Peyer's patch (tissue), 4 donors: ENCODE results near the gene HNRNPM. TPM values are rescaled to one million over a fixed set of nuclear protein-coding genes. Genes with fewer than 3 reads are reported as not detected.
A peak's percentile ranks its signal among the peaks of the same experiment; 100 is the strongest.
"Not testable (repeated sequence)": the region's sequence is repeated elsewhere in the genome, so short reads cannot be mapped to it uniquely, and the experiment has no call there.

ENCODE experiments used
- DNase-seq, 3 donors: peaks; one replicate each; pipeline ENCODE4 v3.0.0-alpha.2; 2017 to 2019
- H3K27ac ChIP-seq, 4 donors: fragments of 200-600 bp; sonication (generic); one replicate each; pipeline ENCODE4 v1.5.1; 2016 to 2019
- H3K27me3 ChIP-seq, 2 donors: fragments of 200-600 bp; sonication (generic); one replicate each; pipeline ENCODE4 v1.5.1; 2019
- H3K36me3 ChIP-seq, 3 donors: fragments of 200-600 bp; sonication (generic); one replicate each; pipeline ENCODE4 v1.5.1; 2016 to 2019
- H3K4me1 ChIP-seq, 4 donors: fragments of 200-600 bp; sonication (generic); one replicate each; pipeline ENCODE4 v1.5.1; 2016 to 2019
- H3K4me3 ChIP-seq, 4 donors: fragments of 200-600 bp; sonication (generic); 1 replicate in 3 of 4; 2 replicates in 1 of 4; pipeline ENCODE4 v1.5.1; 2016 to 2019; ENCODE audit warnings: mild to moderate bottlenecking in 1 of 4
- H3K9me3 ChIP-seq, 4 donors: fragments of 200-600 bp; sonication (generic); one replicate each; pipeline ENCODE4 v1.5.1; 2016 to 2019; ENCODE audit warnings: mild to moderate bottlenecking in 1 of 4
- POLR2A ChIP-seq, 2 donors: fragments of 450-650 bp; IDR thresholded peaks; one replicate each; pipeline ENCODE4 v1.5.1; 2017; ENCODE audit warnings: antibody characterized with exemption in 2 of 2, mild to moderate bottlenecking in 2 of 2, moderate library complexity in 2 of 2
- total RNA-seq, 4 donors: library from RNA; depleted of rRNA; stranded (reverse); fragments of >200 nt; gene quantifications; one replicate each; pipeline ENCODE4 v1.1.0, GENCODE V29; 2016
- TF ChIP-seq, protein P1 (sequence below), 6 experiments: fragments of 450-650 bp in 4 of 6; fragments of 200-600 bp in 2 of 6; sonication (generic) in 1 of 6; IDR thresholded peaks; one replicate each; pipeline ENCODE4 v1.5.1; 2017 to 2019; ENCODE audit warnings: antibody characterized with exemption in 6 of 6, mild to moderate bottlenecking in 3 of 6, moderate library complexity in 1 of 6

HNRNPM gene
- total RNA-seq, 4 donors from 2014 or later: 108 to 128 (median 116) TPM

- Histone ChIP-seq H3K4me1 (no peaks in the 10 kb centered on the region), H3K4me3 (no peak overlapping the region), H3K27me3 (no peaks in the 10 kb centered on the region), H3K36me3 (peaks cover 0 to 20% (median 0%) of the 10 kb centered on the region in 3 donors), H3K27ac (no peak overlapping the region), H3K9me3 (no peaks in the 10 kb centered on the region)
- DNase-seq: no peak
- TF ChIP-seq, protein P1, sequence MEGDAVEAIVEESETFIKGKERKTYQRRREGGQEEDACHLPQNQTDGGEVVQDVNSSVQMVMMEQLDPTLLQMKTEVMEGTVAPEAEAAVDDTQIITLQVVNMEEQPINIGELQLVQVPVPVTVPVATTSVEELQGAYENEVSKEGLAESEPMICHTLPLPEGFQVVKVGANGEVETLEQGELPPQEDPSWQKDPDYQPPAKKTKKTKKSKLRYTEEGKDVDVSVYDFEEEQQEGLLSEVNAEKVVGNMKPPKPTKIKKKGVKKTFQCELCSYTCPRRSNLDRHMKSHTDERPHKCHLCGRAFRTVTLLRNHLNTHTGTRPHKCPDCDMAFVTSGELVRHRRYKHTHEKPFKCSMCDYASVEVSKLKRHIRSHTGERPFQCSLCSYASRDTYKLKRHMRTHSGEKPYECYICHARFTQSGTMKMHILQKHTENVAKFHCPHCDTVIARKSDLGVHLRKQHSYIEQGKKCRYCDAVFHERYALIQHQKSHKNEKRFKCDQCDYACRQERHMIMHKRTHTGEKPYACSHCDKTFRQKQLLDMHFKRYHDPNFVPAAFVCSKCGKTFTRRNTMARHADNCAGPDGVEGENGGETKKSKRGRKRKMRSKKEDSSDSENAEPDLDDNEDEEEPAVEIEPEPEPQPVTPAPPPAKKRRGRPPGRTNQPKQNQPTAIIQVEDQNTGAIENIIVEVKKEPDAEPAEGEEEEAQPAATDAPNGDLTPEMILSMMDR (IDR thresholded peaks at IDR 0.05): no peak
- no peak for TF ChIP-seq POLR2A (IDR thresholded peaks at IDR 0.05)
Observed at GRCh38 chr19:8430650-8431049, 14.1 kb upstream of the HNRNPM start.

DNA sequence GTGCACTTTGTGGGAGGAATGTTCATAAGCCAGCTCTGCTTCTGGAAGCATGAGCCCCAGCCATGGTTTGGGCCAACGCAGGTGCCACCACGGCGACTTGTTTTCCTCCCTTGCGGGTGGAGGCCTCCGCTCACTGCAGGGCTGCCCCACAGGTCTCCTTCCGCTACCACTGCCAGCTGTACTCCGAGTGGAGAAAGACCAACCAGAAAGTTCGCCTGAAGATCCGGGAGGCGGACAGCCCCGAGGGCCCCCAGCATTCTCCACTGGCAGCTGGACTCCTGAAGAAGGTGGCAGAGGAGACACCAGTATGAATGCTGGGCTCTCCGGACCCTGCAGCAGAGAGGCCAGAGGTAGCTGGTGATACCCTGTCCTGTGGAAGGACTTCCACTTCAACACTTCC lies 6.5 kb upstream of the HNRNPM start:
- no peak for TF ChIP-seq POLR2A (IDR thresholded peaks at IDR 0.05)
- TF ChIP-seq, protein P1 (IDR thresholded peaks at IDR 0.05): no peak
- no peak overlapping the region for H3K4me3 ChIP-seq

GRCh38 chr19:8441725-8442544 lies 2.8 kb upstream of the HNRNPM start:
- no peak for DNase-seq
- Histone ChIP-seq H3K4me3 (no peak overlapping the region), H3K27ac (no peak overlapping the region), H3K36me3 (peaks cover 0 to 12% (median 0%) of the 10 kb centered on the region in 3 donors), H3K9me3 (no peaks in the 10 kb centered on the region), H3K4me1 (peaks cover 0 to 15% (median 5%) of the 10 kb centered on the region in 4 donors), H3K27me3 (no peaks in the 10 kb centered on the region)
- TF ChIP-seq, protein P1 (IDR thresholded peaks at IDR 0.05): no peak
- no peak for TF ChIP-seq POLR2A (IDR thresholded peaks at IDR 0.05)

More for the DNA sequence above, 6.5 kb upstream of the HNRNPM start:
- Histone ChIP-seq H3K9me3 (no peaks in the 10 kb centered on the region), H3K4me1 (no peaks in the 10 kb centered on the region), H3K36me3 (peaks cover 0 to 7% (median 0%) of the 10 kb centered on the region in 3 donors), H3K27ac (no peak overlapping the region), H3K27me3 (no peaks in the 10 kb centered on the region)
- DNase-seq: no peak

DNA sequence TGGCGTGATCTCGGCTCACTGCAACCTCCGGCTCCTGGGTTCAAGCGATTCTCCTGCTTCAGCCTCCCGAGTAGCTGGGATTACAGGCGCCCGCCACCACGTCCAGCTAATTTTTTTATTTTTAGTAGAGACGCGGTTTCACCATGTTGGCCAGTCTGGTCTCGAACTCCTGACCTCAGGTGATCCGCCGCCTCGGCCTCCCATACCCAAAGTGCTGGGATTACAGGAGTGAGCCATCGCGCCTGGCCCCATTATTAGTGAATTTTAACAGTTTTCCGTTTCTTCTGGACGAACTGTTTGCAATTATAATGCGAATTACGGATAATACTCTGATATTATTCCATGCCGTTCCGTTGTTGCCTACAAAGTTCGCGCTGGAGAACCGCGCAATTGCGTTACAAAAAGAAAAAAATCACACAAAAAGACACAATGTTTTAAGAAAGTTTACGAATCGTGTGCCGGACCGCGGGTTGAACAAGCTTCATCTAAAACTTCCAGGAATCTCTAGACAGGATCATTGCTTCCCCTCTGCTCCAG lies 567 bp upstream of the HNRNPM start:
- DNase-seq, H3K9me3 ChIP-seq, H3K27me3 ChIP-seq, H3K36me3 ChIP-seq: not testable (repeated sequence)
- H3K4me3 ChIP-seq: peak overlapping the region; percentile 57 to 96 (median 94)
- peak overlapping the region; percentile 88 to 97 (median 96) for H3K27ac ChIP-seq
- peaks cover 0 to 37% (median 14%) of the 10 kb centered on the region in 4 donors for H3K4me1 ChIP-seq

DNA sequence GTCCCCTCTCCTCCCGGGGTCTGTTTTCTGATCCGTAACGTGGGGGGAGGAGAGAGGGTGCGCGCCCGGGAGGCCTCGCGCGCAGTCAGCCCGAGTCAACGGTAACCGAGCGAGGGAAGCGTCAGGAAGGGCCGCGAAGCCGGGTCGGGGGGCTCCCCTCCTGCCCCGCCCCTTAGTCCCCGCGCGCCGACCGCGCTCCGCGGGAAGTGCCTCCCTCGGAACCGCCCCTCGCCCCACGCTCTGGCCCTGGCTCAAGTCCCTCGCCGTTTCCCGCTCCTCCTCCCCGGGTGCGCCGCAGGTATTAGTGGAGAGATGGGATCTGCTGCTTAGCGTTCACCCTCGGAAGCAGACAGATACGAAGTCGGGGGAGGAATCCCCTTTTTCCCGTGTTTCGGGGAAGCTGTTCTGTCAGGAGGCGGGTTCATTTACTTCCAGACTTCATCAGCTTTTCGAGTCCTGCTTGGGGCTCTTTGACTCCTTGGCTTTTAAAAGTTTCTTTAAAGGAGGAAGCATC lies 770 bp downstream of the HNRNPM start:
- Histone ChIP-seq H3K4me3 (peak overlapping the region; percentile 57 to 96 (median 94)), H3K36me3 (peaks cover 0 to 4% (median 0%) of the 10 kb centered on the region in 3 donors), H3K27ac (peak overlapping the region; percentile 88 to 97 (median 96)), H3K4me1 (peaks cover 0 to 46% (median 17%) of the 10 kb centered on the region in 4 donors), H3K9me3 (no peaks in the 10 kb centered on the region), H3K27me3 (no peaks in the 10 kb centered on the region)
- peak; percentile 43 to 73 (median 68) for DNase-seq
- TF ChIP-seq, protein P1 (IDR thresholded peaks at IDR 0.05): no peak
- TF ChIP-seq POLR2A (IDR thresholded peaks at IDR 0.05): no peak
